Ascending aorta (tissue), 2 donors: ENCODE data around the gene MCRIP1. TPM values are rescaled to one million over a fixed set of nuclear protein-coding genes. Genes with fewer than 3 reads are reported as not detected.

ENCODE experiments used
- DNase-seq, 2 donors: peaks; one replicate each; pipeline ENCODE4 v3.0.0-alpha.2; 2019; ENCODE audit warnings: low spot score in 2 of 2
- H3K27ac ChIP-seq, 2 donors: fragments of 200-600 bp; sonication (generic); one replicate each; pipeline ENCODE4 v1.5.1; 2016 to 2017; ENCODE audit warnings: mild to moderate bottlenecking in 1 of 2
- H3K27me3 ChIP-seq: fragments of 200-600 bp; sonication (generic); one replicate; pipeline ENCODE4 v1.5.1; 2017
- H3K36me3 ChIP-seq, 2 donors: fragments of 200-600 bp; sonication (generic); one replicate each; pipeline ENCODE4 v1.5.1; 2016
- H3K4me1 ChIP-seq, 2 donors: fragments of 200-600 bp; sonication (generic); one replicate each; pipeline ENCODE4 v1.5.1; 2016 to 2017; ENCODE audit warnings: mild to moderate bottlenecking in 1 of 2
- H3K4me3 ChIP-seq, 2 donors: fragments of 200-600 bp; sonication (generic); one replicate each; pipeline ENCODE4 v1.5.1; 2016 to 2017; ENCODE audit warnings: mild to moderate bottlenecking in 1 of 2
- H3K9me3 ChIP-seq, 2 donors: fragments of 200-600 bp; sonication (generic); one replicate each; pipeline ENCODE4 v1.5.1; 2016
- intact Hi-C: fragments of 100-400 bp; cut with DNase I; formaldehyde crosslinking; loops from one replicate; pipeline ENCODE4 v1.15.1; 2023
- total RNA-seq: library from RNA; depleted of rRNA; stranded (reverse); fragments of >200 nt; gene quantifications from one replicate; pipeline ENCODE4 v1.1.0, GENCODE V29; 2016
- TF ChIP-seq, protein P1 (sequence below), 3 experiments: fragments of 200-600 bp in 2 of 3; fragments of 450-650 bp in 1 of 3; sonication (generic) in 2 of 3; IDR thresholded peaks; one replicate each; pipeline ENCODE4 v1.5.1; 2016 to 2019; ENCODE audit warnings: antibody characterized with exemption in 3 of 3, mild to moderate bottlenecking in 1 of 3, moderate library complexity in 1 of 3

Gene MCRIP1
- total RNA-seq, 1 donor from 2014 or later = 149 TPM

DNA sequence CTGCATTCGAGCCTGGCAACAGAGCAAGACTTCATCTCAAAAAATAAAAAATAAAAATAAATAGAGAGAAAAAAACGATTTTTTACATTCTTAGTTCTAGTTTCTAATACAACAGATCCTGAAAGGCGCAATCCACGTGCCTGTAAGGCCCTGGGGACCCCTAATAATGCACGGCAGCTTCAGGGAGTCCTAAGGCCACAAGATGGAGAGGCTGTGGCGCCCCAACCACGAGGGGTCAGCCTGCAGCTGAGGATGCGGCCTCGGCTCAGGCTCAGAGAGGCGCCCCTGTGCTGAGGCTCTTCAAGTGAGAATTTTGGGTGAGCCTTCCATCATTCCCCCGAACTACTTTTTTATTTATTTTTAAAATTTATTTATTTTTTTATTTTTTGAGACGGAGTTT, 16.4 kb upstream of the MCRIP1 start:
- no peaks in the 10 kb centered on the region for H3K9me3 ChIP-seq
- H3K4me1 ChIP-seq = no peaks in the 10 kb centered on the region
- H3K4me3 ChIP-seq = no peak overlapping the region
- TF ChIP-seq, protein P1, sequence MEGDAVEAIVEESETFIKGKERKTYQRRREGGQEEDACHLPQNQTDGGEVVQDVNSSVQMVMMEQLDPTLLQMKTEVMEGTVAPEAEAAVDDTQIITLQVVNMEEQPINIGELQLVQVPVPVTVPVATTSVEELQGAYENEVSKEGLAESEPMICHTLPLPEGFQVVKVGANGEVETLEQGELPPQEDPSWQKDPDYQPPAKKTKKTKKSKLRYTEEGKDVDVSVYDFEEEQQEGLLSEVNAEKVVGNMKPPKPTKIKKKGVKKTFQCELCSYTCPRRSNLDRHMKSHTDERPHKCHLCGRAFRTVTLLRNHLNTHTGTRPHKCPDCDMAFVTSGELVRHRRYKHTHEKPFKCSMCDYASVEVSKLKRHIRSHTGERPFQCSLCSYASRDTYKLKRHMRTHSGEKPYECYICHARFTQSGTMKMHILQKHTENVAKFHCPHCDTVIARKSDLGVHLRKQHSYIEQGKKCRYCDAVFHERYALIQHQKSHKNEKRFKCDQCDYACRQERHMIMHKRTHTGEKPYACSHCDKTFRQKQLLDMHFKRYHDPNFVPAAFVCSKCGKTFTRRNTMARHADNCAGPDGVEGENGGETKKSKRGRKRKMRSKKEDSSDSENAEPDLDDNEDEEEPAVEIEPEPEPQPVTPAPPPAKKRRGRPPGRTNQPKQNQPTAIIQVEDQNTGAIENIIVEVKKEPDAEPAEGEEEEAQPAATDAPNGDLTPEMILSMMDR (IDR thresholded peaks at IDR 0.05) = no peak
- H3K27ac ChIP-seq = no peak overlapping the region
- no peak for DNase-seq
- H3K27me3 ChIP-seq = no peaks in the 10 kb centered on the region
- H3K36me3 ChIP-seq = peaks cover 82 to 93% of the 10 kb centered on the region in 2 donors
- intact Hi-C loops = no loop called here

DNA sequence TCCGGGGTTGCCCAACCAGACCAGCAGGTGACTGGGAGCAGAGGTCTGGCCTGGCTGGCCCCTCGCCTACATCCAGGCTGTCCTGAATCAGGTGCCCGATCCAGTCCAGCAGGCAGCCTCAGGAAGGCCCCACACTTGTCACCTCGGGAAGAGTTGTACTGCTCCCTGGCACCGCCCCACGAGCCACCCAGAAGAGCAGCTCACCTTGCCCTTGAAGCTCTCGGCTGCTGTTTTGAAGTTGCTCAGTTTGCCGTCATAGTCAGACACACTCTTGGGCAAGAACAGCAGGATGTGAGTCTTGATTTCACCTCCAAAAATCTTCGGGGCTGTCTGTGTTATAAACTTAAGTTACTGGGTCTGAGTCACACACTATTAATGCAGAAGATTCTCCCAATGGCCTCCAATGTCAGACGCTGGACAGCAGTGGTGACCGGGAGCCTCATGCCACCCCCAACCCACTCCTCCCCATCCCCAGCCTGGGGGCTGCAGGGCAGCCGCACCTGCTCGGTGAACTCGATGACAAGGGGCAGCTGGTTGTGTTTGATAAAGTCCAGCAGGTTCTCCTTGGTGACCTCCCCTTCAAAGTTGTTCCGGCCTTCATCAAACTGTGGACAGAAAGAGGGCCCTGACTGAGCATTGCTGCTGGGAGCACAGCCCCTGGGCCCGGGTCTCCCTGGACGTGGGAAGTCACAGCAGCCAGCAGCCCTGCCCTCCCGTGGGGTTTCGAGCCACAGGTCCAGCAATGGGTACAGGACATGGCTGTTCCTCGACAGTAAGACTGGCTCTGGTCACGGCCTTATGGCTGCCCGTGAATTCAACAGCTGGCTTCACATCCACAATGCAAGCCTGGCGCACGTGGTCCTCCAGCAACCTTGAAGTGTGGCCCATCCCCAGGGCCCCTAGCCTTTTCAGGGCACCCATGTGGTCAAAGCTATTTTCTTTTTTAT, 13.9 kb upstream of the MCRIP1 start:
- H3K27ac ChIP-seq = no peak overlapping the region
- intact Hi-C loops = no loop called here
- TF ChIP-seq, protein P1 (IDR thresholded peaks at IDR 0.05) = no peak
- H3K36me3 ChIP-seq = peaks cover 77 to 91% of the 10 kb centered on the region in 2 donors
- DNase-seq = no peak
- H3K9me3 ChIP-seq = no peaks in the 10 kb centered on the region
- H3K27me3 ChIP-seq = no peaks in the 10 kb centered on the region
- no peaks in the 10 kb centered on the region for H3K4me1 ChIP-seq
- H3K4me3 ChIP-seq = no peak overlapping the region

GRCh38 chr17:81845881-81846742, 13.0 kb upstream of the MCRIP1 start:
- H3K36me3 ChIP-seq = peaks cover 69 to 82% of the 10 kb centered on the region in 2 donors

GRCh38 chr17:81845361-81845760, 12.3 kb upstream of the MCRIP1 start:
- H3K9me3 ChIP-seq = no peaks in the 10 kb centered on the region
- H3K27me3 ChIP-seq = no peaks in the 10 kb centered on the region
- TF ChIP-seq, protein P1 (IDR thresholded peaks at IDR 0.05) = no peak
- no peak overlapping the region for H3K4me3 ChIP-seq
- peaks cover 68 to 77% of the 10 kb centered on the region in 2 donors for H3K36me3 ChIP-seq
- intact Hi-C loops = no loop called here
- H3K27ac ChIP-seq = no peak overlapping the region
- no peaks in the 10 kb centered on the region for H3K4me1 ChIP-seq
- DNase-seq = no peak

More at GRCh38 chr17:81845881-81846742, 13.0 kb upstream of the MCRIP1 start:
- H3K4me3 ChIP-seq = no peak overlapping the region
- H3K27ac ChIP-seq = no peak overlapping the region
- TF ChIP-seq, protein P1 (IDR thresholded peaks at IDR 0.05) = no peak
- no peak for DNase-seq
- no peaks in the 10 kb centered on the region for H3K9me3 ChIP-seq
- no peaks in the 10 kb centered on the region for H3K27me3 ChIP-seq
- intact Hi-C loops = no loop called here
- H3K4me1 ChIP-seq = no peaks in the 10 kb centered on the region

DNA sequence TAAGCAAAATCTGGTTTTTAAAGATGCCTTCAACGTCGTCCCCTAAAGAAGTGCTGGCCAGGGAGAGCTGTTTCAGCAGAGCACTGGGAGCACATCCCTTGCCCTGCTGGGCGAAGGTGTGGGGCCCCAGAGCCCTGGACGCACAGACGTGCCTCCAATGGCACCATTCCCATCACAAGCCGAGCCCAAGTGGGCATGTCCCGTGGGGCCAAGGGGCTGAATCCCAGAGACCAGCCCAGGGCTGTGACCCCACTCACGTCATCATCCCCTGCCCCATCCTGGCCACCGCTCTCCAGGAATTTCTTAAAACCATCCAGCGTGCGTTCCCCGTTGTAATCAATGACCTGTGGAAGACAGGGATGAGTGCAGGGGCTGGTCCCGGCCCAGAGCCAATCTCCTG, 11.8 kb upstream of the MCRIP1 start:
- intact Hi-C loops = no loop called here
- TF ChIP-seq, protein P1 (IDR thresholded peaks at IDR 0.05) = no peak
- H3K9me3 ChIP-seq = no peaks in the 10 kb centered on the region
- no peaks in the 10 kb centered on the region for H3K27me3 ChIP-seq
- H3K36me3 ChIP-seq = peaks cover 68 to 74% of the 10 kb centered on the region in 2 donors
- no peaks in the 10 kb centered on the region for H3K4me1 ChIP-seq
- no peak for DNase-seq
- no peak overlapping the region for H3K27ac ChIP-seq
- no peak overlapping the region for H3K4me3 ChIP-seq
